HG03439 (cell line): ENCODE measurements around the gene VSIR.

Experiments
- ATAC-seq: cut with Tn5 transposase; IDR thresholded peaks from one replicate; pipeline ENCODE4 v1.9.1; 2021; ENCODE audit warnings: mild to moderate bottlenecking, moderate library complexity; ENCODE audit not compliant: unreplicated experiment

VSIR gene

GRCh38 chr10:71773221-71773971, at the start of gene VSIR:
Gene VSIR, minus strand, starts transcription at chr10:71773520. Its CDS starts 81 bp downstream, at chr10:71773439.
- ATAC-seq = peak; percentile 64

- ATAC-seq = no peak
Measured at GRCh38 chr10:71821909-71822763, 48.8 kb upstream of the VSIR start.

GRCh38 chr10:71820966-71821365, 47.6 kb upstream of the VSIR start:
- ATAC-seq = no peak

GRCh38 chr10:71819985-71820384, 46.7 kb upstream of the VSIR start:
- ATAC-seq = no peak

GRCh38 chr10:71819441-71819861, 46.1 kb upstream of the VSIR start:
- ATAC-seq = no peak

- ATAC-seq = no peak
Measured at GRCh38 chr10:71818674-71819260, 45.4 kb upstream of the VSIR start.

- ATAC-seq = no peak
Measured at GRCh38 chr10:71817831-71818655, 44.7 kb upstream of the VSIR start.

GRCh38 chr10:71816936-71817618, 43.8 kb upstream of the VSIR start:
- no peak for ATAC-seq

GRCh38 chr10:71816421-71816851, 43.1 kb upstream of the VSIR start:
- no peak for ATAC-seq

- ATAC-seq = no peak
Measured at GRCh38 chr10:71815515-71816130, 42.3 kb upstream of the VSIR start.

- ATAC-seq = no peak
Measured at GRCh38 chr10:71814922-71815411, 41.6 kb upstream of the VSIR start.

- ATAC-seq = no peak
Measured at GRCh38 chr10:71812913-71813590, 39.7 kb upstream of the VSIR start.

- ATAC-seq = no peak
Measured at GRCh38 chr10:71812016-71812912, 38.9 kb upstream of the VSIR start.

GRCh38 chr10:71811351-71811750, 38.0 kb upstream of the VSIR start:
- no peak for ATAC-seq

- no peak for ATAC-seq
Measured at GRCh38 chr10:71810048-71810750, 36.9 kb upstream of the VSIR start.

GRCh38 chr10:71809628-71810027, 36.3 kb upstream of the VSIR start:
- ATAC-seq = no peak
